ENCODE results near the gene KRT34. TPM values are rescaled to one million over a fixed set of nuclear protein-coding genes. Genes with fewer than 3 reads are reported as not detected.
"Not testable (repeated sequence)": the region's sequence is repeated elsewhere in the genome, so short reads cannot be mapped to it uniquely, and the experiment has no call there.

KRT34 gene
- total RNA-seq (not detected), total RNA-seq (0 to 0.04 (median 0) reads per million in 29 experiments)
- not detected for total RNA-seq (2013)

DNA sequence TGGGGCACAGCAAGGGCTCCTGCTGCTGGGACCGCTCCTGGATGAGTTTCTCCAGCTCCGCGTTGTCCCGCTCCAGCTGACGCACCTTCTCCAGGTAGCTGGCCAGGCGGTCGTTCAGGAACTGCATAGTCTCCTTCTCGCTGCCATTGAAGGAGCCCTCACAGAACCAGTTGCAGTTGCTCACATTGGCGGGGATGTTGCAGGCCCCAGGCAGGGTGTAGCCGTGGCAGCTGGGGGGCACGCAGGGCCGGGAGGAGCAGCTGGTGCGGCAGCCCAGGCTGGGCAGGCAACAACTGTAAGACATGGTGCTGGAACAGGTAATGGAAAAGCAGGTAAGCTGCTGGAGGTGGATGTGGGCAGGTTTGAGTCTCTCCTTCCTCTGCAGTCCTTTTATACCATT, at the start of gene KRT34:
Gene KRT34, minus strand, starts transcription at position 364 of the 400 bp plus-strand sequence. Its CDS starts 60 bp downstream, at position 304.
- WGBS (ENCODE audit: insufficient coverage), result 82% methylated on average over 4 of the region's 13 CpGs
- DNase-seq; H3K9me3 ChIP-seq; H3K36me3 ChIP-seq (ENCODE audit: control insufficient read depth in 2 of 2, extremely low read depth in 1 of 2, insufficient read depth in 1 of 2, low read length in 1 of 2); H3K27me3 ChIP-seq (replicated peaks in 1 of 2; ENCODE audit: control insufficient read depth in 2 of 2, extremely low read depth in 1 of 2, insufficient read depth in 2 of 2, low read length in 1 of 2); CTCF ChIA-PET; ATAC-seq (replicated peaks in 1 of 4); H3K27me3 Mint-ChIP-seq; H3K4me3 ChIP-seq (ENCODE audit: control insufficient read depth in 1 of 2, extremely low read depth in 1 of 2, low read length in 1 of 2); H3K36me3 Mint-ChIP-seq; H3K27ac ChIP-seq (ENCODE audit: low read length); H3K4me3 Mint-ChIP-seq; H3K27ac Mint-ChIP-seq; H3K4me1 ChIP-seq (ENCODE audit: control insufficient read depth in 1 of 2, extremely low read depth in 1 of 2, insufficient read depth in 2 of 2, low read length in 2 of 2); POLR2A ChIA-PET: not testable (repeated sequence)
- Mint-ChIP-seq H3K4me1 (peaks cover 16 to 32% (median 20%) of the 10 kb centered on the region in 3 donors), H3K9me3 (peaks cover 4 to 11% (median 5%) of the 10 kb centered on the region in 3 donors)

- H3K27me3 Mint-ChIP-seq; H3K9me3 Mint-ChIP-seq; H3K27me3 ChIP-seq (replicated peaks in 1 of 2; ENCODE audit: control insufficient read depth in 2 of 2, extremely low read depth in 1 of 2, insufficient read depth in 2 of 2, low read length in 1 of 2); H3K4me1 Mint-ChIP-seq; H3K4me3 ChIP-seq (ENCODE audit: control insufficient read depth in 1 of 2, extremely low read depth in 1 of 2, low read length in 1 of 2); H3K4me1 ChIP-seq (ENCODE audit: control insufficient read depth in 1 of 2, extremely low read depth in 1 of 2, insufficient read depth in 2 of 2, low read length in 2 of 2); H3K4me3 Mint-ChIP-seq; H3K27ac Mint-ChIP-seq; H3K9me3 ChIP-seq; H3K36me3 Mint-ChIP-seq; H3K27ac ChIP-seq (ENCODE audit: low read length); CTCF ChIA-PET; DNase-seq; ATAC-seq (replicated peaks in 1 of 4); H3K36me3 ChIP-seq (ENCODE audit: control insufficient read depth in 2 of 2, extremely low read depth in 1 of 2, insufficient read depth in 1 of 2, low read length in 1 of 2); POLR2A ChIA-PET: not testable (repeated sequence)
- 86% methylated on average over 4 of the region's 9 CpGs for WGBS (ENCODE audit: insufficient coverage)
Observed at GRCh38 chr17:41430376-41430775, 48.3 kb upstream of the KRT34 start.

GRCh38 chr17:41429667-41430066, 47.6 kb upstream of the KRT34 start:
- no peaks in the 10 kb centered on the region for H3K36me3 Mint-ChIP-seq
- ChIA-PET CTCF (no interaction called here), POLR2A (no interaction called here)
- no peak for ATAC-seq (replicated peaks in 1 of 4)
- Histone ChIP-seq H3K9me3 (no peaks in the 10 kb centered on the region), H3K36me3 (ENCODE audit: control insufficient read depth in 2 of 2, extremely low read depth in 1 of 2, insufficient read depth in 1 of 2, low read length in 1 of 2) (no peaks in the 10 kb centered on the region), H3K27me3 (replicated peaks in 1 of 2; ENCODE audit: control insufficient read depth in 2 of 2, extremely low read depth in 1 of 2, insufficient read depth in 2 of 2, low read length in 1 of 2) (peaks cover 0 to 9% of the 10 kb centered on the region in 2 experiments), H3K4me1 (ENCODE audit: control insufficient read depth in 1 of 2, extremely low read depth in 1 of 2, insufficient read depth in 2 of 2, low read length in 2 of 2) (no peaks in the 10 kb centered on the region), H3K27ac (ENCODE audit: low read length) (no peak overlapping the region), H3K4me3 (ENCODE audit: control insufficient read depth in 1 of 2, extremely low read depth in 1 of 2, low read length in 1 of 2) (no peak overlapping the region)
- no peak overlapping the region for H3K27ac Mint-ChIP-seq
- WGBS (ENCODE audit: insufficient coverage), result 85% methylated on average over 5 of the region's 7 CpGs
- peaks cover 0 to 6% of the 10 kb centered on the region in 2 donors for H3K27me3 Mint-ChIP-seq
- no peak for DNase-seq
- peaks cover 0 to 4% (median 3%) of the 10 kb centered on the region in 3 donors for H3K4me1 Mint-ChIP-seq
- no peak overlapping the region for H3K4me3 Mint-ChIP-seq
- H3K9me3 Mint-ChIP-seq, result no peaks in the 10 kb centered on the region

GRCh38 chr17:41428591-41429291, 46.6 kb upstream of the KRT34 start:
- 56% methylated on average over 3 of the region's 4 CpGs for WGBS (ENCODE audit: insufficient coverage)
- CTCF ChIA-PET, result no interaction called here

DNA sequence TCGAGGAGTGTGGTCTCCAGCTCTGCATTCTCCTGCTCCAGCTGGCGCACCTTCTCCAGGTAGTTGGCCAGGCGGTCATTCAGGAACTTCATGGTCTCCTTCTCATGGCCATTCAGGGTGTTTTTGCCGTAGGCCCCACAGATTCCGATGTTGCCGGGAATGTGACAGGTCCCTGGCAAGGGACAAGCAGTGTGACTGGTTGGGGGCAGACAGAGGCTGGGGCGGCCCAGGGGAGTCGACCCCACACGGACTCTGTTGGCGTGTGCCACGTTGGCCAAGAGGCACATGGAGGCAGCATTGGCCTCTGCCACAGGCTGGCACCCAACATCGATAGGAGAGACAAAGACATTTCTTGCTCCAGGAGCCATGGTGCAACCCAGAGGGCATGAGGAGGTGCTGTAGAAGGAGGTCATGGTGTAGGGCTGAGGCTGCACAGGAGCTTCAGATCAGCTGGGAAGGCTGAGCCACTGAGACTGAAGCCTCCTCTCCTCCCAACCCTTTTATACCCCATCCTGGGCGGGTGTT, 42.1 kb upstream of the KRT34 start, which contains the start of gene KRT37:
Gene KRT37, minus strand, starts transcription at position 475 of the 525 bp plus-strand sequence. Its CDS starts 62 bp downstream, at position 413.
- H3K27me3 Mint-ChIP-seq, result peaks cover 0 to 3% of the 10 kb centered on the region in 2 donors
- POLR2A ChIA-PET, result interaction anchor here in 1 of 2 donors (0.6 kb wide), 1 partner anchor 20 kb away, joined by 3 read pairs; no protein-coding TSS in a partner anchor
- no peak within 1 kb of the TSS for H3K27ac Mint-ChIP-seq
- Histone ChIP-seq H3K4me3 (ENCODE audit: control insufficient read depth in 1 of 2, extremely low read depth in 1 of 2, low read length in 1 of 2) (no peak within 1 kb of the TSS), H3K27me3 (replicated peaks in 1 of 2; ENCODE audit: control insufficient read depth in 2 of 2, extremely low read depth in 1 of 2, insufficient read depth in 2 of 2, low read length in 1 of 2) (peaks cover 0 to 7% of the 10 kb centered on the region in 2 experiments), H3K27ac (ENCODE audit: low read length) (no peak within 1 kb of the TSS), H3K9me3 (no peaks in the 10 kb centered on the region), H3K4me1 (ENCODE audit: control insufficient read depth in 1 of 2, extremely low read depth in 1 of 2, insufficient read depth in 2 of 2, low read length in 2 of 2) (peaks cover 0 to 6% of the 10 kb centered on the region in 2 experiments), H3K36me3 (ENCODE audit: control insufficient read depth in 2 of 2, extremely low read depth in 1 of 2, insufficient read depth in 1 of 2, low read length in 1 of 2) (no peaks in the 10 kb centered on the region)
- no peaks in the 10 kb centered on the region for H3K9me3 Mint-ChIP-seq
- H3K36me3 Mint-ChIP-seq, result no peaks in the 10 kb centered on the region
- no peak within 1 kb of the TSS for H3K4me3 Mint-ChIP-seq
- peaks cover 6 to 15% (median 8%) of the 10 kb centered on the region in 3 donors for H3K4me1 Mint-ChIP-seq
- WGBS (ENCODE audit: insufficient coverage), result 90% methylated on average over 12 of the region's 13 CpGs
- CTCF ChIA-PET, result no interaction called here
- ATAC-seq (replicated peaks in 1 of 4) (no peak), DNase-seq (no peak)

More at GRCh38 chr17:41428591-41429291, 46.6 kb upstream of the KRT34 start:
- POLR2A ChIA-PET, result no interaction called here
- no peak overlapping the region for H3K4me3 Mint-ChIP-seq
- H3K4me1 Mint-ChIP-seq, result no peaks in the 10 kb centered on the region
- DNase-seq, result no peak
- Histone ChIP-seq H3K9me3 (no peaks in the 10 kb centered on the region), H3K4me1 (ENCODE audit: control insufficient read depth in 1 of 2, extremely low read depth in 1 of 2, insufficient read depth in 2 of 2, low read length in 2 of 2) (no peaks in the 10 kb centered on the region), H3K36me3 (ENCODE audit: control insufficient read depth in 2 of 2, extremely low read depth in 1 of 2, insufficient read depth in 1 of 2, low read length in 1 of 2) (no peaks in the 10 kb centered on the region), H3K27ac (ENCODE audit: low read length) (no peak overlapping the region), H3K27me3 (replicated peaks in 1 of 2; ENCODE audit: control insufficient read depth in 2 of 2, extremely low read depth in 1 of 2, insufficient read depth in 2 of 2, low read length in 1 of 2) (peaks cover 0 to 14% of the 10 kb centered on the region in 2 experiments), H3K4me3 (ENCODE audit: control insufficient read depth in 1 of 2, extremely low read depth in 1 of 2, low read length in 1 of 2) (no peak overlapping the region)
- no peak for ATAC-seq (replicated peaks in 1 of 4)
- no peaks in the 10 kb centered on the region for H3K36me3 Mint-ChIP-seq
- no peak overlapping the region for H3K27ac Mint-ChIP-seq
- peaks cover 0 to 6% of the 10 kb centered on the region in 2 donors for H3K27me3 Mint-ChIP-seq
- no peaks in the 10 kb centered on the region for H3K9me3 Mint-ChIP-seq

DNA sequence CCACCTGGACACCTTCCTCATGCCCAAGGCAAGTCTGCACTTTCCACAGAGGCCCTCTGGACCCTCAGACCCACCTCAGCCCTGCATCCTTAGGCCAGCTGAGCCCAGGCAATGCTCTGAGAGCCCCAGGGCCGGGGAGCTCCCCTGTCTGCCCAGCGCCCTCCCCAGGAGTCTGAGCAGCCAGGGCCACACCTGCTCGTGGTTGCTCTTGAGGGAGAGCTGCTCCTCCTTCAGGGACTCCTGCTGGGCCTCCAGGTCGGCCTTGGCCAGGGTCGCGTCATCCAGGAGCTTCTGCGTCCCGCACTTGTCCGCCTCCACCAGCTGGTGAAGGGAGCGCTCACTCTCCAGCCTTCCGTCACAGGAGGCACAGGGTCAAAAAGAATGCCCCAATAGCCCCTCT, 40.5 kb upstream of the KRT34 start:
- DNase-seq; H3K27me3 ChIP-seq (replicated peaks in 1 of 2; ENCODE audit: control insufficient read depth in 2 of 2, extremely low read depth in 1 of 2, insufficient read depth in 2 of 2, low read length in 1 of 2); POLR2A ChIA-PET; H3K36me3 Mint-ChIP-seq; H3K4me3 ChIP-seq (ENCODE audit: control insufficient read depth in 1 of 2, extremely low read depth in 1 of 2, low read length in 1 of 2); ATAC-seq (replicated peaks in 1 of 4); H3K9me3 Mint-ChIP-seq; H3K4me3 Mint-ChIP-seq; H3K27me3 Mint-ChIP-seq; CTCF ChIA-PET; H3K36me3 ChIP-seq (ENCODE audit: control insufficient read depth in 2 of 2, extremely low read depth in 1 of 2, insufficient read depth in 1 of 2, low read length in 1 of 2); H3K4me1 ChIP-seq (ENCODE audit: control insufficient read depth in 1 of 2, extremely low read depth in 1 of 2, insufficient read depth in 2 of 2, low read length in 2 of 2); H3K27ac Mint-ChIP-seq; H3K27ac ChIP-seq (ENCODE audit: low read length); H3K9me3 ChIP-seq: not testable (repeated sequence)
- WGBS (ENCODE audit: insufficient coverage), result 82% methylated on average over 10 of the region's 11 CpGs
- H3K4me1 Mint-ChIP-seq, result peaks cover 6 to 20% (median 11%) of the 10 kb centered on the region in 3 donors

Data from T-cell (primary cell).